HG03064 (cell line): ENCODE results near the gene GPATCH4.
A peak's percentile ranks its signal among the peaks of the same experiment; 100 is the strongest.
"Not testable (repeated sequence)": the region's sequence is repeated elsewhere in the genome, so short reads cannot be mapped to it uniquely, and the experiment has no call there.

Experiments used
- ATAC-seq: cut with Tn5 transposase; IDR thresholded peaks from one replicate; pipeline ENCODE4 v1.9.1; 2021; ENCODE audit warnings: low read depth; ENCODE audit not compliant: unreplicated experiment

GPATCH4 gene

DNA sequence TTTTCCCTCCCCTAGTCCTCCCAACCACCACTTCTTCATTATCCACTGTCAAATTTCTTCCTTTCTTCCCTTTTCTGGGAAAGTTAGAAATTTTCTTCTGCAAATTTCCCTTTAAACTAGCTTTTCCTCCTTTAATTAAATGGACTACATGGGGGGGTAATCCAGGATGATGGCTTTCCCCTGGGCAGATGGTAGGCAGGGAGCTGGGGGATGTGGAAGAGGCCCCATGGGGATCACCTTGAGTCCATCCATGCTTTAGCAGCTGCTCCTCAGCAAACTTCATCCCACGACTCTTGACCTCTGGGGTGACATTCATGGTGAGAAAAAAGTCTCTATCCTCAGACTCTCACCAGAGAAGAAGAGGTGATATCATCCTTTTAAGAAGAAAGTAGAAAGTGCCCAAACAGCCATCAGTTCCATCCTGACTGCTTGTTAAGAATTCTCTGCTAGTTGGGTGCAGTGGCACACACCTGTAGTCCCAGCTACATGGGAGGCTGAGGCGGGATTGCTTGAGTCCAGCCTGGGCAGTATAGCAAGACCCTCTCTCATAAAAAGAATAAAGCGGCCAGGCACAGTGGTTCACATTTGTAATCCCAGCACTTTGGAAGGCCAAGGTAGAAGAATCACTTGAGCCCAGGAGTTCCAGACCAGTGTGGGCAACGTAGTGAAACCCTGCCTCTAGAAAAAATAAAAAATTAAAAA lies 2.4 kb downstream of the GPATCH4 start:
- no peak for ATAC-seq

DNA sequence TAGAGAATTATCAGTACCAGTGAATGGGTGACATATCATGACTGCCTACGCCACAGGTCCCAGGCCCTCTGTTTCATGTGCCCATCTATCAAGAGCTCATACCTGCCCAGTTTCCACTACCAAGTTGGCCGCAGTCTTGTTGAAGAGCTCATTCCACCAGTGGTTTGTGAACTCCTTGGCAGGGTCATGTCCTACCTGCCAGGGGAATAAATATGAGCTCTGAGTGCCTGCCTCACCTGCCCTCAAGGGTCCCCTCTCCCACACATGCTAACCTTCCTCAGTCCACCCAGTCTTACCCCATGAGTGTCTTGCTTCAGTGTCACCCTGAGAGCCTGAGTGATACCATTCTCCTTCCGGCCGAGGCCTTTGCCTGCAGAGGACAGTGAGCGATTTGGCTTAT lies 3.2 kb downstream of the GPATCH4 start:
- no peak for ATAC-seq

DNA sequence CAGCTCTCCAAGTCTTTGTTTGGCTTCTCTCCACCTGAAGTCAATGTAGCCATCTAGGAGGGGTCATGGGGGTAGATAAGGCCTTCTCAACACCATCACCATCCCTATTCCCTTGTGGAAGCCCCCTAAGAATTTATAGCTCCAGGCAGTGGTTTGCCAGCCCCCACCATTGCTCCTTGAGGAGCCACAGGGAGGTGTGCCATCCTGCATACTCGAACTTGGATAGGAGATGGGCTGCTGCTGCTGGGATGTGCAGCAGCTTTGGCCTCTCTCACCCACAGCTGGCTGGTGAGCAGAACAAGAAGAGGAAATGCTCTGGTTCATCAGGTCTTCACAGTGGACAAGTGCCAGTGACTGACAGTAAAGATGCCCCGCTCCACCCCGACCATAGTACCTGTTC lies 4.9 kb downstream of the GPATCH4 start:
- no peak for ATAC-seq

DNA sequence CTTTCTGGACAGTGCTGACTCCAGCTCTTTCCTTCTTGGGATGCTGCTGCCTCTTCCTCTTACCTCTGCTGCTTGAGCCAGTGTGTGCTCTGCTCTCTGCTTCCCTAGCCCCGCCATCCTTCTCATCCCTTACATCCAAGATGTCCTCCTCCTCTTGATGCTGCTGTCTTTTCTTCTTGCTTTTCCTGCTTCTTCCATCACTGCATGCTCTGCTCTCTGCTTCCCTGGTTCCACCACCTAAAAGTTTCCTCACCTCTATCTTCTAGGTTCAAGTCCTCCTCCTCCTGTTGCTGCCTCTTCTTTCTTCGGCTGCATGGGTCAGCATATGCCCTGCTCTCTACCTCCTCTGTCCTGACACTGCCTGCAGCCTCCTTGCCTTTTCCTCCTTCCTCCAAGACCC lies 6.3 kb downstream of the GPATCH4 start:
- ATAC-seq = no peak

DNA sequence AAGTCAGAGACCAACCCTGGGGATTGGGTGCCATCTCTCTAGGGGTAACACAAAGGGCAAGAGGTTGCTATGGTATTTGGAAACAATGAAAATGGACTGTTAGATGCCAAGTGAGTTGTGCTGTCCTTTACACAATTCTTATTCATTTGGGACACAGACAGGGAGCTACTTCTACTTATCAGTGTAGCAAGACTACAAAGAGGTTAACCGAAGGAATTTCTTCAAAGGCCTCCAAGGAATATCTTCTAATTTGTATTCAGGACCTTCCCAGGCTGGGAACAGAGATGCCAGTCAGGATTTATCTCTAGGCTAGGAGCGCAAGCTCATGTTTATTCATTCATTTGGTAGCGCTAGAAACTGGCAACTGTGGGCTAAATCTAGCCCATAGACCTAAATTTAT lies 7.1 kb downstream of the GPATCH4 start:
- ATAC-seq = no peak

DNA sequence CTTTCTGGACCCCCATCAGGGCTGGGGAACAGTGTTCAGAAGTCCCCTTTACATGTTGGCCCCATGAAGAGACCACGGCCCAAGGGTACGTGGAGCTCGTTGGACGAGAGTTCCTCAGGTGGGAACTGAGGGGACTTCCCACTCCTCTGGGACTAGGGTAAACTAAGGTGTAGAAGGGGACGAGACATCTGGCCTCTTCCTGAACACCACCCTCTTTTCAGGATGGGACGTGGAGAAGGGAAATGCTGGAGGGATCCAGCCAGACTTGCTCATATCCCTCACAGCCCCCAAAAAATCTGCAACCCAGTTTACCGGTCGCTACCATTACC lies 7.7 kb downstream of the GPATCH4 start:
- no peak for ATAC-seq

DNA sequence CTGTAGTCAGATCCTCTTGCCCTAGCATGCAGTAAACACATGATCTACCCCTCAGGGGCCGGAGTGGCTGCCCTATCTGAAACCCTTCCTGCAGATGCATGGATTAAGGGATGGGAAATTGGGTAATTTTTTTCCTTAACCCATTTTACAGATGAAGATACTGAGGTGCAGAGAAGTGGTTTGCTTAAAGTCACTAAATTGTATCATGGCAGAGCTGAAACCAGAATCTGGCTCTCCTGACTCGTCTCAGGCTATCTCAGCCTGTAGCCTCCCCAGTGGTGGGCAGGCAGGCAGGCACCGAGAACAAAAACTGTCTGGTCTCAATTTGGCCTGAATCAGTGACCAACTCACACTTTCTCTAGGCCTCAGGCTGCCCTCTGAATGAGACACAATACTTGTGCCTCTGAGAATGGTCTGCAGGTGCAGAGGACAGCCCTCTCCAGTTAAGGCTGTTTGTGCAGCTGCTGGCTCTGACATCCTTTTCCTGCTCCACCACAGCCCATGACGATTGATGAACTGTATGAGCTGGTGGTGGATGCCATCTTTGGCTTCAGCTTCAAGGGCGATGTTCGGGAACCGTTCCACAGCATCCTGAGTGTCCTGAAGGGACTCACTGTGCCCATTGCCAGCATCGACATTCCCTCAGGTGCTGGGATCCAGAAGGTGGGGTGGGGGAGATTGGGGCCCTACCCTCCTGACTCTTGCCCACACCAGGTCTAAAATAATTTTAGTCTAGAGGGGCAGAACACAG lies 8.2 kb downstream of the GPATCH4 start:
- no peak for ATAC-seq

DNA sequence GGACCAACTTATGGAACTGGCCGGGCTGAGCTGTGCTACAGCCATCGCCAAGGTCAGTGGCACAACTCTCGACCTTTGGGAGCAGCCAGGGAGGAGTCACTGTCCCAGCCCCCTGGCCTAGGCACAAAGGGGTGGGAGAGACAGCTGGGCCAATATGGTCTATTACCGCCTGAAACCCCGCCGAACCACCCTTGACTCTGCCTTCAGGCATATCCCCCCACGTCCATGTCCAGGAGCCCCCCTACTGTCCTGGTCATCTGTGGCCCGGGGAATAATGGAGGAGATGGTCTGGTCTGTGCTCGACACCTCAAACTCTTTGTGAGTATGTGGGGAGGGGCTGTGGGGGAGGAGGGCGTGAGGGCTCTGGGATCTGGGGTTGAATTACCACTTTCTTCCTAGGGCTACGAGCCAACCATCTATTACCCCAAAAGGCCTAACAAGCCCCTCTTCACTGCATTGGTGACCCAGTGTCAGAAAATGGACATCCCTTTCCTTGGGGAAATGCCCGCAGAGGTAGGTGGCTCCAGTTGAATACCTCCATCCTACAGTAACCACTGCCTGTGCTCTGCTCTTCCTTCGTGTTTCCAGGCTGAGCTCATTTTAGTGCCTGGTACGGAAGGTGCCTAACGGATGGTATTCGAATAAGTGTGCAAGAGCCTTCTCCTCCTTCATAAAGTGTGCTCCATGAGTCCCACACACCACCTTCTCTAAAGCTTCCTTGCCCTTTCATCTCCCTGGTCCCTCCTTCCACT lies 8.9 kb downstream of the GPATCH4 start:
- ATAC-seq = no peak

DNA sequence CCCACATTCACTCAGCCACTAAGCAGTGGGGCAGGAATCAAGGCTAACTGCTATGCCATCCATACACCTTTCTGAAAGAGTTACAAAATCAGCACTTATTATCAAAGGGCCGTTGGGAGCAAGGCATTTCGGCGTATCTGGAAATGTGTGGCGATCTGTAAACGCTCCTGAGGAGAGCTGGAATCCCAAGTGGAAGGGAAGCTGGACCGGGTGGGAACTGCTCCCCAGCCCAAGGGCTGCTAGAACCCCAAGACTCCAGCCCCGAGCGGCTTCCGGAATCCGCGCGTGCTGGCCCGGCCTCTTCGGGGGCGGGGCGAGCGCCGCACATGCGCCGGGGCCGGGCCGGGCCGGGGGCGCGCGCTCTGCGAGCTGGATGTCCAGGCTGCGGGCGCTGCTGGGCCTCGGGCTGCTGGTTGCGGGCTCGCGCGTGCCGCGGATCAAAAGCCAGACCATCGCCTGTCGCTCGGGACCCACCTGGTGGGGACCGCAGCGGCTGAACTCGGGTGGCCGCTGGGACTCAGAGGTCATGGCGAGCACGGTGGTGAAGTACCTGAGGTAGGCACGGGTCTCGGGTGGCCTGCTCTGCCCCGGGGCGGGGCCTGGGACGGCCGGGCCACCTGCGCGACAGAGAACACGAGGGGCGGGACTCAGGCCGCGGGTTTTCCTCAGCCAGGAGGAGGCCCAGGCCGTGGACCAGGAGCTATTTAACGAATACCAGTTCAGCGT lies 9.7 kb downstream of the GPATCH4 start, which contains the start of gene NAXE:
Gene NAXE (plus strand): TSS at position 345 of the 726 bp plus-strand sequence. CDS start 29 bp downstream, at position 374.
- peak; percentile 91 for ATAC-seq

DNA sequence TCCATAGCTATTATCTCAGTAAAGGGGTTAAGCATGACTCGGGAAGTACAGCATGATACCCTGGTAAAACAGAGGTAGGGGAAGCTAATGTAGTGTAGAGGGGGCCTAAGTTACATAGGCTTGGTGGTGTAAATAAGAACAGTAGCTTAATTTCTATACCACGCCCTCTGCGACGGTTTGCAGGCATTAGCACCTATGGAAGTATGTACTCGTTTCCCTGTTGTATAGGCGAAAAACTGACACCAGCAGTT lies 10.2 kb downstream of the GPATCH4 start:
- ATAC-seq = no peak

DNA sequence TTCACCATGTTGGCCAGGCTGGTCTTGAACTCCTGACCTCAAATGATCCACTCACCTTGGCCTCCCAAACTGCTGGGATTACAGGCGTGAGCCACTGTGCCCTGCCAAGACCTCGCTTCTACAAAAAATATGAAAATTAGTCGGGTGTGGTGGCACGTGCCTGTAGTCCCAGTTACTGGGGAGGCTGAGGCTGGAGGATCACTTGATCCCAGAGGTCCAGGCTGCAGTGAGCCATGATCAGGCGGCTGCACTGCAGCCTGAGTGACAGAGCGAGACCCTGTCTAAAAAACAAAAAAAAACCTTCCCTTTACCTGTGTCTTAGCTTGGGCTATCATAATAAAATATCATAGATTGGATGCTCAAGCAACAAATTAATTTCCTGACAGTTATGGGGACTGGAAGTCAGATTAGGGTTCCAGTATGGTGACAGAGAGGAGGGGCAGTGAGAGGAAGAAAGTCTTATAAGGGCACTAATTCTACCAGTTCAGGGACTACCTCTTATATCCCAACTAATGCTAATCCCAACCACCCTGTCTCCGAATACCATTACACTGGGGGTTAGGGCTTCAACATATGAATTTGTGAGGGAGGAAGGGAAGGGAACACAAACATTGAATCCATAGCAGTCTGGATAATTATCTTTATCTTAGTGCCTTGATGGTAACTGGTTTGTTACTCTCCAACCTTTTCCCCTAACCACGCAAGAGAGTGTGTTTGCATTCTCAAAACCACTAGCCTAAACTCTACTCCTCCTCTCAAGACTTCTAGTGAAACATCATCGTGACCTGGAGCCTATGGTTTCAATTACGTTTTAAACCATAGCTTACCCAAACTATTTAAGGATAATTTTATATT lies 10.7 kb downstream of the GPATCH4 start:
- ATAC-seq = no peak

DNA sequence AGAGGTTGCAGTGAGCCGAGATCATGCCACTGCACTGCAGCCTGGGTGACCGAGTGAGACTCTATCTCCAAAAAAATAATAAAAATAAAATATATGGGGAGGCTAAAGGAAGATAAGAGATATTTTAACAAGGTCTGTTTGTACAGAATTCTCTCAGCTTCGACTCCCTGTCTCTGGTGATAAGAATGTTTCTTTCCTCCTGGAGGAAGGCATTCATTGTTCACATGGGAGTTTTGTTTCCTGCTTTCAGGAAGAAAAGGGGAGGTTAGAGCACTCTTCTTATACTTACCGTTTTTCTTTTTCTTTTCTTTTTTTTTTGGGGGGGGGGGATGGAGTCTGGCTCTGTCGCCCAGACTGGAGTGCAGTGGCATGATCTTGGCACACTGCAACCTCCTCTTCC lies 11.7 kb downstream of the GPATCH4 start:
- no peak for ATAC-seq

DNA sequence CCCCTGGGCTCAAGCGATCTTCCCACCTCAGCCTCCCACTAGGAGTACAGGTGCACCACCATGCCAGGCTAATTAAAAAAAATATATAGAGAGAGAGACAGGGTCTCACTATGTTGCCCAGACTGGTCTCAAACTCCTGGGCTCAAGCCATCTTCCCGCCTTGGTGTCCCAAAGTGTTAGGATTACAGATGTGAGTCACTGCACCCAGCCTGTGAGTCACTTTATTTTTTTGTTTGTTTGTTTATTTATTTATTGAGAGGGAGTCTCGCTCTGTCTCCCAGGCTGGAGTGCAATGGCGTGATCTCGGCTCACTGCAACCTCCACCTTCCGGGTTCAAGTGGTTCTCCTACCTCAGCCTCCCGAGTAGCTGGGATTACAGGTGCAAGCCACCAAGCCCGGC lies 13.4 kb downstream of the GPATCH4 start:
- not testable (repeated sequence) for ATAC-seq

DNA sequence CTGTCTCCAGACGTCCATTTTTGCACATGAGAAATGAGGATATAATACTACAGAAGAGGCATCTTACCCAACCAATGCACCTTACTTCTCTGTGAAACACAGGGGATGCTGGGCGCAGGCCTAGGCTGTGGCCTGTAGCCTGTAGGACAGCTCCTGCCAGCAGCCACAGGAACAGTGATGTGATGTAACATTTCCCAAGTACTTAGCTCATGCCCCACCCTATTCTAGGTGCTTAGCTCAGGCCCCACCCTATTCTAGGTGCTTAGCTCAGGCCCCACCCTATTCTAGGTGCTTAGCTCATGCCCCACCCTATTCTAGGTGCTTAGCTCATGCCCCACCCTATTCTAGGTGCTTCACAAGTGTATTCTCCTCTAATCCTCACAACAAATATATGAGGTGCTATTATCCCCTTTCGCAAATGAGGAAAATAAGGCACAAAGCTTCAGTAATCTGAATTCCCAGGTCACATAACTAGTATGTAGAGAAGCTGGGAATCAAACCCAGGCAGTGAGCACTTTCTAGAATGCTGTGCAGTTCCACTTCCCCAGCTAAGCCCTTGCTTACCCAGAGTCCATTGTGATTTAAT lies 14.3 kb downstream of the GPATCH4 start:
- ATAC-seq = no peak

DNA sequence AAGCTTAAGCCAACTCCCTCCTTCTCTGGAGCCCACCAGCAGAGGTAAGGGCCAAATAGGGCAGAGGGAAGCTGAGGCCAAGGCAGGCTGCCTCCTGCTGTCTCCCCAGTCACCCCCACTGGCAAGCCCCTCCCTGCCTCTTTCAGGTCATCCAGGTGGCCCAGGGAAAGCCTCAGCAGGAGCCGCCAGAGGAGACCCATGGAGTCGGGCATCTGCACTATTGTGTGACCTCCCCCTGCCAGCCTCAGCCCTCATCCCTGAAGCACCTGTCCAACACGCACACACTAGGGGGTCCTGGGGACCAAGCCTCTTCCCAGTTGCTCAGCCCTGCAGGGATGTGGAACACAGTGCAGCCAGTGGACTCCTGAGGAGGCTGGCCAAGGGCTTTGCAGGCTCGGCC lies 15.0 kb downstream of the GPATCH4 start:
- no peak for ATAC-seq

DNA sequence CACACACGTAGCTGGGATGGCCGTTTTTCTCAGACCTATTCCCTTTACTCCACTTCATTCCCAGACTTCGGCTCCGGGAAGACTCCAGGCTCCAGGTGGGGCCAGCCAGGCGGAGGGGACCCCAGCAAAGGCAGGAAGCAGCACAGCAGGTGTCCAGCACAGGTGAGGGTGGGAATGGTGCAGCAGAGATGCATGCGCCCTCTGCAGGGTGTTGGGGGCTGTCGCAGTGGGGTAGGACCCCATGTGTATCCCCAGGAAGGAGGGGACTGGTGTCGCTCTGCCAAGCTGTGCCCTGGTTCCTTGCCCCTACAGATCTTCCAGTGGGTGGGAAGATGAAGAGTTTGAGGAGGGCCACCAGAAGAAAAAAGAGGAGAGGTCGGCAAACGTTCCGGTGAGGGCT lies 16.5 kb downstream of the GPATCH4 start:
- ATAC-seq = no peak

DNA sequence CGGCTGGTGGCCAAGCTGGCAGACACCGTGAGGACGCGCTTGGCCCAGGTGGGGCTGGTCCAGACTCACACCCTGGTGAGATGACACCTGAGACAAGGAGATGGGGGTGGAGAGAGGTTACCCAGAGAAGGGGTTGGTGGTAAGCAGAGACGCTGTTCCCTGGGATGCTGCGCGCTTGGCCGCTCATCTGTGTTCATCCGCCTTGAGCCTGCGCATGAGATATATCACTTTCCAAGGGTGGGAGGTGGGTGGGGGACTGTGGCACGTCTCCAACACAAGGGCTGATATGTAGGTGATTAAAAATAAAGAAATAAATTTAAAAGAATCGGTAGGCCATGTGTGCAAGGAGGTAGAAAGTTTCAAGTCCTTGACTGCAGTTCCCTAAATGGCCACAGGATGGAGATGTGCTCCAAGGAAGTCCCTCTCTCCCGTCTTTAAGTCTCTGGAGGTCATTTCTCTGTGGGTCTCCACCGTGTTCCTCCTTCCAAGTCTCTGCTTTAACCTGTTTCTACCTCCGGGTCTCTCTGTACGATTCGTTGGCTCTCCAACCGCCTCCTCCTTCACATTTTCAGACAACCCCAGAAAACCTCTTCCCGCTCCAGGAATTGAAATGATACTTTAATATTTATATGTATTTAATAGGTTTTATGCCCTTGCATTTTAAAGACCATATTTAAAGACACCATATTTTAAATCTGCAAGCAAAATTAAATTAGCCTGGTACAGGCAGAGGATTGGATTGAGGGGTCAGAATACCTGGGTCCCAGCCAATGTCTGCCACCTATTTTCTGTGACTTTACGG lies 17.3 kb downstream of the GPATCH4 start:
- ATAC-seq = no peak

DNA sequence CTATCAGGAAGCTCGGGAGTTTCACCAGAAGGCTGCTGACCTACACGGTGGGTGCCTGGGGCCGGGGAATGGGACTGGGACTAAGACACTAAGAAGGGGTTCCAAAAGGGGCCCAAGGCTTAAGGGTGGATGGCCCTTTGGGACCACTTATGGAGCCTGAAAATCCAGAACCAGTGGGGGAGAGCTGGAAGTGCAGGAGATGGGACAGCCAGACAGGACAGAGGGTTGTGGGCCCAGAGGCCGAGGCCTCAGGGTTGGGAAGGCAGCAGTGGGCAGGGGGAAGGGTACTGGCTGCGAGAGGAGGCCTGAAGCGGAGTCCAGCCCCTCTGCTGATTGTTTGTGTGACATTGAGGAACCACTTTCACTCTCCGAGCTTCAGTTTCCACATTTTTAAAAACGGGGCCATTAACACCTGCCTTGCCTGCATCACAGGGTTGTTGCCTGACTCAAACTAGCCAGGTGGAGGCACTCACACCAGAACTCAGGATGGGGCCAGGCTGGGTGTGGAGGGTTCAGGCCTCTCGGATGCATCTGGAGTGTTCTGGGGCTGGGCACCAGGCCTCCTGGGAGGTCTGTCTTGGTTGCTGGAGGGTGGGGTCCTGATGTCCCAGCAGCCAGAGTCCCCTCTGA lies 18.8 kb downstream of the GPATCH4 start:
- no peak for ATAC-seq
